Measurements from ENCODE around the gene DDIAS. TPM values are rescaled to one million over a fixed set of nuclear protein-coding genes. Genes with fewer than 3 reads are reported as not detected.
A peak's percentile ranks its signal among the peaks of the same experiment; 100 is the strongest.

DDIAS gene
- total RNA-seq, 4 donors from 2014 or later = 0.17 to 1.6 (median 0.52) TPM; not detected in 1

DNA sequence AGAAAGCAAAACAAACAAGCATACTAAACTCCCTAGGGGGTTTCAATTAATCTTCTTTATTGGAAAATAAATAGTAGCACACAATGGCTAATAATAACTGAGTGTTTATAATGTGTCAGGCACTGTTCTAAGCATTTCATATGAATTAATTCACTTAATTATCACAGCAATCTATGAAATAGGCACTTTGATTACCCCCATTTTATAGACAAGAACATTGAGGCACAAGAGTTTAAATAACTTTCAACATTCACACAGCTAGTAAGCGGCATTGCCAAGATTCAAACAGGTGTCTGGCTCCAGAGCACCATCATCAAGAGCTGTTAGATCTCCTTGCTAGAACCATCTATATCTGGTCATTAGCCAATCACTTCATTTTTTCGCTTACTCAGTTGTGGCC lies 44.4 kb upstream of the DDIAS start:
- no peak for DNase-seq (ENCODE audit: extremely low spot score)
- Histone ChIP-seq H3K4me1 (peaks cover 10 to 14% (median 12%) of the 10 kb centered on the region in 4 donors), H3K9me3 (no peaks in the 10 kb centered on the region), H3K4me3 (no peak overlapping the region), H3K27ac (replicated peaks in 1 of 4) (no peak overlapping the region), H3K27me3 (no peaks in the 10 kb centered on the region), H3K36me3 (peaks cover 0 to 4% (median 0%) of the 10 kb centered on the region in 4 donors)
- TF ChIP-seq, protein P1, sequence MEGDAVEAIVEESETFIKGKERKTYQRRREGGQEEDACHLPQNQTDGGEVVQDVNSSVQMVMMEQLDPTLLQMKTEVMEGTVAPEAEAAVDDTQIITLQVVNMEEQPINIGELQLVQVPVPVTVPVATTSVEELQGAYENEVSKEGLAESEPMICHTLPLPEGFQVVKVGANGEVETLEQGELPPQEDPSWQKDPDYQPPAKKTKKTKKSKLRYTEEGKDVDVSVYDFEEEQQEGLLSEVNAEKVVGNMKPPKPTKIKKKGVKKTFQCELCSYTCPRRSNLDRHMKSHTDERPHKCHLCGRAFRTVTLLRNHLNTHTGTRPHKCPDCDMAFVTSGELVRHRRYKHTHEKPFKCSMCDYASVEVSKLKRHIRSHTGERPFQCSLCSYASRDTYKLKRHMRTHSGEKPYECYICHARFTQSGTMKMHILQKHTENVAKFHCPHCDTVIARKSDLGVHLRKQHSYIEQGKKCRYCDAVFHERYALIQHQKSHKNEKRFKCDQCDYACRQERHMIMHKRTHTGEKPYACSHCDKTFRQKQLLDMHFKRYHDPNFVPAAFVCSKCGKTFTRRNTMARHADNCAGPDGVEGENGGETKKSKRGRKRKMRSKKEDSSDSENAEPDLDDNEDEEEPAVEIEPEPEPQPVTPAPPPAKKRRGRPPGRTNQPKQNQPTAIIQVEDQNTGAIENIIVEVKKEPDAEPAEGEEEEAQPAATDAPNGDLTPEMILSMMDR (IDR thresholded peaks at IDR 0.05) = no peak
- TF ChIP-seq EP300 (IDR thresholded peaks at IDR 0.05) (no peak), POLR2A (IDR thresholded peaks at IDR 0.05; ENCODE audit: low read depth) (no peak), POLR2AphosphoS5 (IDR thresholded peaks at IDR 0.05) (no peak)
- intact Hi-C loops (cut with DNase I) = no loop called here
- WGBS = 95% methylated on average over 2 of the region's 2 CpGs

DNA sequence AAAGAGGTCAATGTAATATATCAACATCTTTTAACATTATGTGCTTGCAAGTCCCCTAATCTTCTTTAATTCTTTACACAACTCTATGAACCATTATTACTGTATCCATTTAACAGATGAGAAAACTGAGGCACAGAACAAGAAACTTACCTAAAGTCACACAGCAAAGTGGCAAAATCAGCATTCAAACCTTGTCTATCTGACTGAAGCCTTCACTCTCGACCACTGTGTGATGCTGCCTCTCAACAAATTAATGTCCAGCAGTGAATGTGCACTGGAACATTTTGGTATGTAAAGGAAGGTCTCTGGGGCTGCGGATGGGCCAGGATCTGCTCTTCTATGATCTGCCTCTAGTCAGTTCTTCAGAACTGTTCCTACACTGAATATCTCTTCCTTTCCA lies 43.4 kb upstream of the DDIAS start:
- no peaks in the 10 kb centered on the region for H3K9me3 ChIP-seq
- TF ChIP-seq EP300 (IDR thresholded peaks at IDR 0.05) (no peak), POLR2AphosphoS5 (IDR thresholded peaks at IDR 0.05) (no peak), POLR2A (IDR thresholded peaks at IDR 0.05; ENCODE audit: low read depth) (no peak)
- TF ChIP-seq, protein P1 (IDR thresholded peaks at IDR 0.05) = no peak
- no peaks in the 10 kb centered on the region for H3K27me3 ChIP-seq
- no peak for DNase-seq (ENCODE audit: extremely low spot score)
- intact Hi-C loops (cut with DNase I) = no loop called here
- no peak overlapping the region for H3K4me3 ChIP-seq
- peaks cover 10 to 14% (median 13%) of the 10 kb centered on the region in 4 donors for H3K4me1 ChIP-seq
- WGBS = 93% methylated on average over 2 of the region's 2 CpGs
- peaks cover 0 to 4% (median 0%) of the 10 kb centered on the region in 4 donors for H3K36me3 ChIP-seq
- peak overlapping the region; percentile 20 to 53 (median 42) for H3K27ac ChIP-seq (replicated peaks in 1 of 4)

DNA sequence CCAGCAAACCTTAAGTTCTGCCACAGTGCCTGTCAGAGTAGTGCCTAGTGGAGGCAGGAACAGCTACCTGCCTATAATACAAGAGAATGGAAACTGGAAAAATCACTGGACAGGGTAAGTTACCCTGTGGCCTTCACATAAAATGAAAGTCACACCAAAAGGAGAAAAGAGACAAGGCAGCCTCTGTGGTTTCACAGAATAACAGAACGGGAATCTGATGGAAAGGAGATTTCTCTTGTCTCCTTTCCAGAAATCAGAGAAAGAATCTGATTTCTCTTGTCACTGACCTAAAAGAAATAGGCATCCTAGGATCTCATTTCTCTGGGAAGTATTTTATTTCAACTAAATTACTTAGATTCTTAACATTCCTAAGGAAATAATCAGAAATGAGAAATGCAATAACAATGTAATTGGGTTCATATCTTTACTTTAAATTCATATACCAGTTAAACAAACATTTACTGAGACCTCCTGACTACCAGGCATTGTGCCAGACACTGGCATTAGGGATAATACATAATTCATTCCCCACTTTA lies 42.9 kb upstream of the DDIAS start:
- H3K27ac ChIP-seq (replicated peaks in 1 of 4) = peak overlapping the region; percentile 20 to 53 (median 42)
- intact Hi-C loops (cut with DNase I) = no loop called here
- no peak for DNase-seq (ENCODE audit: extremely low spot score)
- H3K36me3 ChIP-seq = peaks cover 0 to 4% (median 0%) of the 10 kb centered on the region in 4 donors
- H3K9me3 ChIP-seq = no peaks in the 10 kb centered on the region
- H3K27me3 ChIP-seq = no peaks in the 10 kb centered on the region
- WGBS = 26% methylated on average over 1 of the region's 1 CpG
- H3K4me3 ChIP-seq = no peak overlapping the region
- TF ChIP-seq POLR2A (IDR thresholded peaks at IDR 0.05; ENCODE audit: low read depth) (no peak), EP300 (IDR thresholded peaks at IDR 0.05) (no peak), POLR2AphosphoS5 (IDR thresholded peaks at IDR 0.05) (no peak)
- TF ChIP-seq, protein P1 (IDR thresholded peaks at IDR 0.05) = no peak
- peaks cover 9 to 19% (median 16%) of the 10 kb centered on the region in 4 donors for H3K4me1 ChIP-seq

DNA sequence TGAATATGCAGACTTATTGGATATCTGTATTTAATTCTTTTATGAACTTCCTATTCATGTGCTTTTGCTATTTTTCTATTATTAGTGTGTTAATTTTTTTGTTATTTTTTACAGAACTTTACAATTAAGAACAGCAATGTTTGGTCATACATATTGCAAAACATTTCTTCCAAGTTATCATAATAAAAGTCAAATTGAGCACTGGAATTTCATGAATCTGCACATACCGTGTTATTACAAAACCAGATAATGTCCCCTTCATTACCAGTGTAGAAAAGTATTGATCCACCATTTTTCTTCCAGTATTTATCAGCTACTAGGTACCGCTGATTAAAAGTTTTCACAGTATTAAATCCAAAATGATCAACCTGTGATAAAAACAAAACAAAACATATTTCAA lies 41.8 kb upstream of the DDIAS start:
- Histone ChIP-seq H3K27me3 (no peaks in the 10 kb centered on the region), H3K4me3 (no peak overlapping the region), H3K9me3 (no peaks in the 10 kb centered on the region), H3K4me1 (peaks cover 14 to 30% (median 27%) of the 10 kb centered on the region in 4 donors), H3K36me3 (peaks cover 0 to 4% (median 0%) of the 10 kb centered on the region in 4 donors), H3K27ac (replicated peaks in 1 of 4) (no peak overlapping the region)
- no peak for DNase-seq (ENCODE audit: extremely low spot score)
- TF ChIP-seq POLR2A (IDR thresholded peaks at IDR 0.05; ENCODE audit: low read depth) = no peak
- TF ChIP-seq, protein P1 (IDR thresholded peaks at IDR 0.05) = no peak
- no peak for TF ChIP-seq POLR2AphosphoS5 (IDR thresholded peaks at IDR 0.05)
- no peak for TF ChIP-seq EP300 (IDR thresholded peaks at IDR 0.05)
- intact Hi-C loops (cut with DNase I) = no loop called here
- 89% methylated on average over 2 of the region's 2 CpGs for WGBS

DNA sequence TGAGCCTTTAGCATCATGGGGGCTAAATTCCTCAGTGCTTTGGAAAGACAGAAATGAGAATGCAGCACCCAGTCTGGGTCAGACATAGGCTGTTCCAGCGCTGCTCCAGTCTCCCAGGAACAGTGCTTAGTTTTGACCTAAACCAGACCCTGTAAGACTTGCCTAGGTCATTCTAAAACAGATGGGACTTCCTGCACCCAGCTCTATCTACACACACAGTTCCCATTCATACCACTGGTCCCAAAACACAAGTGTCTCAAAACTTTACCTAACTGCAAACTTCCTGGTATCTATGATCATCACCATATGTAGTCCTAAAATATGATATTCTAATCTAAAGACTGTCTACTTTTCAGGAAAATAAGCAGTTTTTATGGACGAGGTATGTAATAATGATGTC lies 39.2 kb upstream of the DDIAS start:
- intact Hi-C loops (cut with DNase I) = no loop called here
- Histone ChIP-seq H3K36me3 (peaks cover 0 to 4% (median 0%) of the 10 kb centered on the region in 4 donors), H3K4me3 (no peak overlapping the region), H3K27me3 (no peaks in the 10 kb centered on the region), H3K4me1 (peaks cover 14 to 37% (median 32%) of the 10 kb centered on the region in 4 donors), H3K9me3 (no peaks in the 10 kb centered on the region), H3K27ac (replicated peaks in 1 of 4) (no peak overlapping the region)
- 80% methylated on average over 2 of the region's 2 CpGs for WGBS
- TF ChIP-seq POLR2A (IDR thresholded peaks at IDR 0.05; ENCODE audit: low read depth) (no peak), POLR2AphosphoS5 (IDR thresholded peaks at IDR 0.05) (no peak), EP300 (IDR thresholded peaks at IDR 0.05) (no peak)
- TF ChIP-seq, protein P1 (IDR thresholded peaks at IDR 0.05) = no peak
- DNase-seq (ENCODE audit: extremely low spot score) = no peak

Data from esophagus muscularis mucosa (tissue), 4 donors.